ENCODE results near the gene OR2D2.

DNA sequence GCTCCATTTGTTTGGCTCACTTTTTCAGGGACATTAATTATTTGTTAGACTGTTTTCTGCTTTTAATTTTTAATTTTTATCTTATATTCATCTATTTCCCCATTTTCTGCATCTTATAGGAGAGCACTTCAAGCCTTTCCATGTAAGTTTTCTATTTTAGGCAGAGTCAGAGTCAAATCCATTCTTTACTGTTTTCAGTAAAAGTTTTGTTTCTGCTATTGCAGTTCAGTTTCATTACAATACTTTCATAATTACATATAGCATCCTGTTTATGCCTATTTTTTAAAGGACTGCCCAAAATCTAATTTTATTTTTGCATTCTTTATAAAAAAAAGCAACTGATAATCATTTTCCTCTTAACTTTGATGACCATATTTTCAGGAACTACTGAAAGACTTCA lies 50.6 kb downstream of the OR2D2 start:
- TF ChIP-seq TCF12 (IDR thresholded peaks at IDR 0.05; ENCODE audit: low read depth, low read length) (no peak), RELA (IDR thresholded peaks at IDR 0.05; ENCODE audit: borderline replicate concordance, partially characterized antibody) (no peak), PBX3 (IDR thresholded peaks at IDR 0.05; ENCODE audit: insufficient replicate concordance, low read depth, low read length) (no peak), ZBTB33 (IDR thresholded peaks at IDR 0.05) (no peak)
- TF ChIP-seq, protein P1, sequence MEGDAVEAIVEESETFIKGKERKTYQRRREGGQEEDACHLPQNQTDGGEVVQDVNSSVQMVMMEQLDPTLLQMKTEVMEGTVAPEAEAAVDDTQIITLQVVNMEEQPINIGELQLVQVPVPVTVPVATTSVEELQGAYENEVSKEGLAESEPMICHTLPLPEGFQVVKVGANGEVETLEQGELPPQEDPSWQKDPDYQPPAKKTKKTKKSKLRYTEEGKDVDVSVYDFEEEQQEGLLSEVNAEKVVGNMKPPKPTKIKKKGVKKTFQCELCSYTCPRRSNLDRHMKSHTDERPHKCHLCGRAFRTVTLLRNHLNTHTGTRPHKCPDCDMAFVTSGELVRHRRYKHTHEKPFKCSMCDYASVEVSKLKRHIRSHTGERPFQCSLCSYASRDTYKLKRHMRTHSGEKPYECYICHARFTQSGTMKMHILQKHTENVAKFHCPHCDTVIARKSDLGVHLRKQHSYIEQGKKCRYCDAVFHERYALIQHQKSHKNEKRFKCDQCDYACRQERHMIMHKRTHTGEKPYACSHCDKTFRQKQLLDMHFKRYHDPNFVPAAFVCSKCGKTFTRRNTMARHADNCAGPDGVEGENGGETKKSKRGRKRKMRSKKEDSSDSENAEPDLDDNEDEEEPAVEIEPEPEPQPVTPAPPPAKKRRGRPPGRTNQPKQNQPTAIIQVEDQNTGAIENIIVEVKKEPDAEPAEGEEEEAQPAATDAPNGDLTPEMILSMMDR (IDR thresholded peaks at IDR 0.05 in 2 of 3, conservative IDR thresholded peaks at IDR 0.05 in 1 of 3; ENCODE audit: control insufficient read depth in 2 of 3, extremely low read depth in 1 of 3, insufficient read depth in 1 of 3, low read depth in 3 of 3, low read length in 3 of 3): no peak

Data from GM12878 (cell line).